ENCODE data around the gene DDX25. TPM values are rescaled to one million over a fixed set of nuclear protein-coding genes. Genes with fewer than 3 reads are reported as not detected.

Gene DDX25
- total RNA-seq, 1 donor from 2014 or later = 2.3 TPM

DNA sequence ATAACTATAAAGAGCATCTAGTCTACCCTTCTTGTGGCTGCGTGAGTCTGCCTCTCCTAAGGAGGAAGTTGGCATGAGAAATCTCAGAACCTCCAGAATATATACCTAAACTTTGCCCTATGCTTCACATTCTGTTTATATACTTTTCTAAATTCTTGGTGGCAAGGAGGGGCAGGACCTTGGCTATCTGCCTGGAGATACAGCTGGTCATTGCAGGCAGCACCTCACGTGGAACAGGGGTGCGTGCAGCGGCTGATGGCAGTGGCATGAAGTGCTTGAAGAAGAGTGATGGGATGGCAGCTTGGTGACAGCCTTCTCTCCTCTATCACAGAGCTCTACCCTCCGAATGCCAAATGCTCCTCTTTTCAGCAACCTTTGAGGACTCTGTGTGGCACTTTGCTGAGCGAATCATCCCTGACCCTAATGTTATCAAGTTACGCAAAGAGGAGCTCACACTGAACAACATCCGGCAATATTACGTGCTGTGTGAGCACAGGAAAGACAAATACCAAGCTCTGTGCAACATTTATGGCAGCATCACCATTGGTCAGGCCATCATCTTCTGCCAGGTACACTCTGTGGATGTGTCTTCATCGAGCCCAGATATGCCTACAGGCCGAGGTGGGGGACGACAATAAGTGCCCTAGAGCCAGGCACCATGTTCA, 12.5 kb downstream of the DDX25 start:
- Mint-ChIP-seq H3K4me3 (no peak overlapping the region), H3K36me3 (ENCODE audit: low read depth) (no peaks in the 10 kb centered on the region), H3K27me3 (ENCODE audit: low read depth) (peaks cover 38% of the 10 kb centered on the region), H3K27ac (ENCODE audit: unreplicated experiment) (no peak overlapping the region), H3K4me1 (no peaks in the 10 kb centered on the region), H3K9me3 (no peaks in the 10 kb centered on the region)
- DNase-seq (ENCODE audit: low read depth, low spot score) = no peak
- TF ChIP-seq, protein P1, sequence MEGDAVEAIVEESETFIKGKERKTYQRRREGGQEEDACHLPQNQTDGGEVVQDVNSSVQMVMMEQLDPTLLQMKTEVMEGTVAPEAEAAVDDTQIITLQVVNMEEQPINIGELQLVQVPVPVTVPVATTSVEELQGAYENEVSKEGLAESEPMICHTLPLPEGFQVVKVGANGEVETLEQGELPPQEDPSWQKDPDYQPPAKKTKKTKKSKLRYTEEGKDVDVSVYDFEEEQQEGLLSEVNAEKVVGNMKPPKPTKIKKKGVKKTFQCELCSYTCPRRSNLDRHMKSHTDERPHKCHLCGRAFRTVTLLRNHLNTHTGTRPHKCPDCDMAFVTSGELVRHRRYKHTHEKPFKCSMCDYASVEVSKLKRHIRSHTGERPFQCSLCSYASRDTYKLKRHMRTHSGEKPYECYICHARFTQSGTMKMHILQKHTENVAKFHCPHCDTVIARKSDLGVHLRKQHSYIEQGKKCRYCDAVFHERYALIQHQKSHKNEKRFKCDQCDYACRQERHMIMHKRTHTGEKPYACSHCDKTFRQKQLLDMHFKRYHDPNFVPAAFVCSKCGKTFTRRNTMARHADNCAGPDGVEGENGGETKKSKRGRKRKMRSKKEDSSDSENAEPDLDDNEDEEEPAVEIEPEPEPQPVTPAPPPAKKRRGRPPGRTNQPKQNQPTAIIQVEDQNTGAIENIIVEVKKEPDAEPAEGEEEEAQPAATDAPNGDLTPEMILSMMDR (conservative IDR thresholded peaks at IDR 0.05) = no peak

DNA sequence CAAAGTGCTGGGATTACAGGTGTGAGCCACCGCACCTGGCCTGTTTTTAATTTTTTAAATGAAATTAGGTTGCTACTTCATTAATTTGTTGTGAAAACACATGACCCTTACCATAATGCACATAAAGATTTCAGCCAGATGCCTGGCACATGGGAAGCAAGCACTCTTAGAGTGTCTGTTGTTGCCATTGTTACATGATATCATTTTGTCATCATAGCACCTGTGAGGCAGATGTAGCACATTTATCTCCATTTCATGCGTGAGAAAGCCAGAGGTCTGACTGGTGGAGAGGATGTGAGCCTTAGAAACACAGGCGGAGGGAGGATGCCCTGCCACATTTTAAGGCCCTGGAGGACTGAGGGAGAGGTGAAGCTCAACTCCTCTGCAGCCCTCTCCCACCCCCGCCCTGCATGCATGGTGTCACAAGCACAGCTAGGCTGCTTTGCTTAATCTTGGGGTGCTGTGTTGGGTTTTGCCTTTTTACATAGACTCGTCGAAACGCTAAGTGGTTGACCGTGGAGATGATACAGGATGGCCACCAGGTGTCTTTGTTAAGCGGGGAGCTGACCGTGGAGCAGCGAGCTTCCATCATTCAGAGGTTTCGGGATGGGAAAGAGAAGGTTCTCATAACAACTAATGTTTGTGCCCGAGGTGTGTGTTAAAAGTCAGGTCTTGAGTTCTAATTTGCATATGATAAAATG, 14.0 kb downstream of the DDX25 start:
- no peak for DNase-seq (ENCODE audit: low read depth, low spot score)
- Mint-ChIP-seq H3K27me3 (ENCODE audit: low read depth) (peaks cover 44% of the 10 kb centered on the region), H3K36me3 (ENCODE audit: low read depth) (no peaks in the 10 kb centered on the region), H3K27ac (ENCODE audit: unreplicated experiment) (no peak overlapping the region), H3K9me3 (no peaks in the 10 kb centered on the region), H3K4me1 (no peaks in the 10 kb centered on the region), H3K4me3 (no peak overlapping the region)
- TF ChIP-seq, protein P1 (conservative IDR thresholded peaks at IDR 0.05) = no peak

DNA sequence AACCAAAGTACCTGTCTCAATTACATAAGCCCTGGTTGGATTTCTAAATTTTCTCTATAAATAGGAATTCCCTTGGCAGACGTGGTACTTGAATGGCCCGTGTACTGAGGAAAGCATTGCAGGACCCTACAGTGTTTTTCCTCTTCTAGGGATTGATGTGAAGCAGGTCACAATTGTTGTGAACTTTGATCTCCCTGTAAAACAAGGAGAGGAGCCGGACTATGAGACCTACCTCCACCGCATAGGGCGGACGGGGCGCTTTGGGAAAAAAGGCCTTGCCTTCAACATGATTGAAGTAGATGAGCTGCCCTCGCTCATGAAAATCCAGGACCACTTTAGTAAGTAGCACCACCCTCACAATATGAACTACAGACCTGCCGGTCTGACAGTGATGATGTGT, 16.7 kb downstream of the DDX25 start:
- peaks cover 45% of the 10 kb centered on the region for H3K27me3 Mint-ChIP-seq (ENCODE audit: low read depth)
- H3K27ac Mint-ChIP-seq (ENCODE audit: unreplicated experiment) = peak overlapping the region; percentile 22
- H3K9me3 Mint-ChIP-seq = no peaks in the 10 kb centered on the region
- no peaks in the 10 kb centered on the region for H3K36me3 Mint-ChIP-seq (ENCODE audit: low read depth)
- H3K4me3 Mint-ChIP-seq = no peak overlapping the region
- TF ChIP-seq, protein P1 (conservative IDR thresholded peaks at IDR 0.05) = no peak
- no peak for DNase-seq (ENCODE audit: low read depth, low spot score)
- H3K4me1 Mint-ChIP-seq = no peaks in the 10 kb centered on the region

DNA sequence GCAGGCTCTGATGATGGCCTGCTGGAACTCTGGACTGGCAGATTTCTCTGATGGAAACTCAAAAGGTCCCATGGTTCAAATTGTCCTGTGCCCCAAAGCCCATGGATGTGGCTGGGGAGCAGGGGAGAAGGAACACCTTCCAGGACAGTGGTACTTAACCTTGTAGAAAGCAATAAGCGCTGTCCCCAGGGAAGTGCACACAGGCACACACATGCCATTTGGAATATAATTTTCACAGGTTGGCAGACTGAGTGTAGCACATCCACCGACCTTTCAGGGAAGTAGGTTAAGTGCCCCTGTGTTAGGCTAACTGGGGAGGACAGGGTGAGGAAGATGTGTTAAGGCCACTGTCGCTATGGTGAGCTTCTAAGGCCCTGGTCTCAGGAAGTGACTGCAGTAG, 17.8 kb downstream of the DDX25 start:
- TF ChIP-seq, protein P1 (conservative IDR thresholded peaks at IDR 0.05) = no peak
- no peaks in the 10 kb centered on the region for H3K4me1 Mint-ChIP-seq
- no peak overlapping the region for H3K27ac Mint-ChIP-seq (ENCODE audit: unreplicated experiment)
- DNase-seq (ENCODE audit: low read depth, low spot score) = no peak
- no peak overlapping the region for H3K4me3 Mint-ChIP-seq
- peaks cover 41% of the 10 kb centered on the region for H3K27me3 Mint-ChIP-seq (ENCODE audit: low read depth)
- no peaks in the 10 kb centered on the region for H3K9me3 Mint-ChIP-seq
- H3K36me3 Mint-ChIP-seq (ENCODE audit: low read depth) = no peaks in the 10 kb centered on the region

DNA sequence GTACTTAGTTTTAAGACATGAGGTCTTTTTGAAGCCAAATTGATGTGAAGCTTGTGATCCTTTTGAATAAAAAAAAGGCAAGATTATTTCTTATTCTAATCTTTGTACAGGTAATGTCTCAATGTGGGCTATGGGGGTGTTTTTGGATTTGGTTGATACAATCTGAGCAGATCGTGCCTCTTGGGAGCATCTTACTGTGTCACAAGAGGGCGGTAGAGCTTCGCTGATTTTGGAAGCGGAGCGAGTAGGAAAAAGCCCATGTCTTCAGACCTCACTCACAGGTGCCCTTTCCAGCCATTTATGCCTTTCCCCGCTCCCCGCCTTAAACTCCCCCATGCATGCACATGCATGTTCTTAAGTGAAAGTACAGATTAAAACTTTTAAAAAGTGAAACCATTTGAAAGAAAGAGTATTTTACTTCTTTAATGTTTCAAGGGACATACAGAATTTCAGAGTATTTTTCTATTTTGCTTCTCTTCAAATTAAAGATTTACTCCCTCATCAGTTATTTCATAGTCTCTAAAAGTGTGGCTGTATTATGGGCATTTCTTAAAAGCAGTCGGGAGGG, 18.8 kb downstream of the DDX25 start:
- H3K27ac Mint-ChIP-seq (ENCODE audit: unreplicated experiment) = no peak overlapping the region
- H3K4me3 Mint-ChIP-seq = no peak overlapping the region
- TF ChIP-seq, protein P1 (conservative IDR thresholded peaks at IDR 0.05) = peak; percentile 93

More for the DNA sequence above, 18.8 kb downstream of the DDX25 start:
- peak; percentile 62 for DNase-seq (ENCODE audit: low read depth, low spot score)
- Mint-ChIP-seq H3K36me3 (ENCODE audit: low read depth) (no peaks in the 10 kb centered on the region), H3K4me1 (no peaks in the 10 kb centered on the region), H3K9me3 (no peaks in the 10 kb centered on the region), H3K27me3 (ENCODE audit: low read depth) (peaks cover 38% of the 10 kb centered on the region)

Measured in neural crest cell (in vitro differentiated cells).